Spleen (tissue), 7 donors: ENCODE data around the gene UCP3.

Experiments used
- CTCF ChIP-seq, 11 experiments: fragments of 200-600 bp in 7 of 11; fragments of 450-650 bp in 4 of 11; sonication (generic) in 4 of 11; IDR thresholded peaks in 8 of 11; conservative IDR thresholded peaks in 3 of 11; 1 replicate in 7 of 11; 2 replicates in 4 of 11; pipeline versions ENCODE4 v1.4.0 to v1.8.0; 2016 to 2021; ENCODE audit warnings: antibody characterized with exemption in 11 of 11, inconsistent platforms in 4 of 11, mild to moderate bottlenecking in 1 of 11
- POLR2A ChIP-seq, 3 donors: fragments of 450-650 bp; IDR thresholded peaks; one replicate each; pipeline ENCODE4 v1.5.1; 2017; ENCODE audit warnings: antibody characterized with exemption in 3 of 3, mild to moderate bottlenecking in 1 of 3
- POLR2AphosphoS5 ChIP-seq, 3 donors: sonication (generic); formaldehyde crosslinking; IDR thresholded peaks; one replicate each; pipeline ENCODE4 v1.5.1; 2017; ENCODE audit warnings: antibody characterized with exemption in 3 of 3
- donor health status: DM: no; HTN: no; CAD: no; lungs with moderate emphysema.
- donor health status: DM: no; HTN: no; CAD: no.
- donor health status: DM: no; HTN: no; CAD: no.

- TF ChIP-seq CTCF (IDR thresholded peaks at IDR 0.05 in 8 of 11, conservative IDR thresholded peaks at IDR 0.05 in 3 of 11): no peak
- TF ChIP-seq POLR2AphosphoS5 (IDR thresholded peaks at IDR 0.05): no peak
- TF ChIP-seq POLR2A (IDR thresholded peaks at IDR 0.05): no peak
Measured at GRCh38 chr11:73998846-73999575, 9.9 kb downstream of the UCP3 start.
